Stimulated activated effector memory CD8-positive, alpha-beta T cell treated with anti-CD3 and anti-CD28 coated beads, Interleukin-12 subunit alpha, Interleukin-12 subunit beta, amount 100 ng/mL, for 72 hours (primary cell): ENCODE measurements around the gene LYL1.

Experiments used
- ATAC-seq: fragments of 150-1000 bp; cut with Tn5 transposase; 2 replicates; pipeline ENCODE4 v1.10.0; 2021
- DNase-seq, 2 donors: peaks; one replicate each; pipeline ENCODE4 v3.0.0; 2021 to 2022; ENCODE audit warnings: low spot score in 2 of 2
- H3K27ac Mint-ChIP-seq: one replicate; pipeline ENCODE4 v1.8.0; 2022; ENCODE audit warnings: mild to moderate bottlenecking, mixed read lengths
- H3K36me3 Mint-ChIP-seq: one replicate; pipeline ENCODE4 v1.8.0; 2022; ENCODE audit warnings: mild to moderate bottlenecking, mixed read lengths
- H3K4me1 Mint-ChIP-seq: one replicate; pipeline ENCODE4 v1.8.0; 2022; ENCODE audit warnings: mixed read lengths
- H3K4me3 Mint-ChIP-seq: one replicate; pipeline ENCODE4 v1.8.0; 2022; ENCODE audit warnings: mild to moderate bottlenecking, mixed read lengths
- H3K9me3 Mint-ChIP-seq: one replicate; pipeline ENCODE4 v1.8.0; 2022; ENCODE audit warnings: mixed read lengths

The LYL1 gene

DNA sequence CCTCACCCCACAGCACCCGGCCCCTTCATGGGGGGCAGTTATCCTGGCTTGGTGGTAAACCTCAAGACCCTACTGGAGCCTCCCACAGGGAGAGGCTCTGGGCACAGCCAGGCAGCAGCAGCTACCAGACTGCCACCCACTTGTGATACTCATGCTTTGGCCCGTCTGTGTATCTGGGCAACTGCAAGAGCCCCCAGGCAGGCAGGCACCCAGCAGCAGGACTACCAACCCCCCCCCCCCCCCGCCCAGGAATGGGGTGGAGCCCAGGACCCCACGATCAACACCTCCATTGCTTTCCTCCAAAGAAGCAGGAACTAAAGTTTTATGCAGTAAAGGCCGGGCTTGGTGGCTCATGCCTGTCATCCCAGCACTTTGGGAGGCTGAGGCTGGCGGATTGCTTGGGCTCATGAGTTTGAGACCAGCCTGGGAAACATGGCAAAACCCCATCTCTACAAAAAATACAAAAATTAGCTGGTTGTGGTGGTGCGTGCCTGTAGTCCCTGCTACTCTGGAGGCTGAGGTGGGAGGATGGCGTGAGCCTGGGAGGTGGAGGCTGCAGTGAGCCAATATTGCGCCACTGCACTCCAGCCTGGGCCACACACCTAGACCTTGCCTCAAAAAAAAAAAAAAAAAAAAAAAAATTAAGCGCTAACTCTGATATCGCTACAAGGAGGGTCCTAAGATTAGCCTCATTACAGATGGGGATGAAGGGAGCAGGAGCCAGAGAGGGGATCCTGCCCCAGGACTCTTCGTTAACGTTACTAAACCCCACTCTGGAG, 1.1 kb upstream of the LYL1 start:
- peaks cover 38% of the 10 kb centered on the region for H3K36me3 Mint-ChIP-seq
- H3K4me1 Mint-ChIP-seq: peaks cover 37% of the 10 kb centered on the region
- H3K4me3 Mint-ChIP-seq: peak overlapping the region; percentile 78
- DNase-seq: no peak
- ATAC-seq: no peak
- H3K9me3 Mint-ChIP-seq: no peaks in the 10 kb centered on the region
- no peak overlapping the region for H3K27ac Mint-ChIP-seq

DNA sequence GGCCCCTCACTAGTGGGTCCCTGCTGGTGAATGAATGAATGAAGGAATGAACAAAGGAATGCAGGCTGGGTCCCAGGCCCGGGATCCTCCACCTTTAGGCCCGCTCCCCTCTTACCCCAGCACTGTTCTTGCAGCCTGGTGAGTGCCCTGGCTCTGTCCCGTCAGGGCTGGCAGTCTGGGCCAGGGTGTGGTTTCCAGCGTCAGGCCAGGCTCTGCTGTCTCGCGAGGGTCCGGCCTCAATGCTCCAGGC, 317 bp downstream of the LYL1 start:
- H3K27ac Mint-ChIP-seq: no peak overlapping the region
- H3K36me3 Mint-ChIP-seq: peaks cover 23% of the 10 kb centered on the region
- no peaks in the 10 kb centered on the region for H3K9me3 Mint-ChIP-seq
- H3K4me3 Mint-ChIP-seq: peak overlapping the region; percentile 78
- ATAC-seq (no peak), DNase-seq (no peak)
- H3K4me1 Mint-ChIP-seq: peaks cover 48% of the 10 kb centered on the region

DNA sequence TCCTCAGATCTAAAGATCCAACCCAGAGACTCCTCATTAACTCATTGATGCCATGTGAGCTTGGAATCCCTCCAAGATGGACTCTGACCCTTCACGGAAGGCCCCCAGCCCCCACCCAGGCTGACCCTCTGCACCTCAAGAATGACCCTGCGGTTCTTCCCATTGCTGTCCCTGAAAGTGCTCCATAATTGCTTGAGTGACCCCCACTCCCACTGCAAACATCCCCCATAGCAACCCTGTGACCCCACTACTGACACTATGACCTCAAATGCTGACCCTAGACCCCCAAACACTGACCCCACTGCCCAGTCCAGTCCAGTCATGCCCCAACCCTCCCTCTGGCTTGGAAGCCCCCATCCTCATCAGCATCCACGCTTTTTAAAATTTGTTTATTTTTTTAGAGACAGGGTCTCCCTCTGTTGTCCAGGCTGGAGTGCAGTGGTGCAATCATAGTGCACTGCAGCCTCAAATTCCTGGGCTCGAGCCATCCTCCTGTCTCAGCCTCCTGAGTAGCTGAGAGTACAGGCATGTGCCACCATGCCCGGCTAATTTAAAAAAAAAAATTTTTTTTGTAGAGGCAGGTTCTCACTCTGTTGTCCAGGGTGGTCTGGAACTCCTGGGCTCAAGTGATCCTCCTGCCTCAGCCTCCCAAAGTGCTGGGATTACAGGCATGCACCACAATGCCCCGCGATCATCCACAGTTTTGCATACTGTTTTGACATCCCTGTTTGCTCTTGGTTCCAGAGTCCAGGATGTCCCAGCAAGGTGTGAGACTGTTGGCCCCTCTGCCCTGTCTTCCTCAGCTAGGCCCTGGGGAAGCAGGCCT, 855 bp downstream of the LYL1 start:
- H3K4me3 Mint-ChIP-seq: peak overlapping the region; percentile 78
- peaks cover 21% of the 10 kb centered on the region for H3K36me3 Mint-ChIP-seq
- no peaks in the 10 kb centered on the region for H3K9me3 Mint-ChIP-seq
- H3K4me1 Mint-ChIP-seq: peaks cover 48% of the 10 kb centered on the region
- no peak for DNase-seq
- no peak overlapping the region for H3K27ac Mint-ChIP-seq
- no peak for ATAC-seq

DNA sequence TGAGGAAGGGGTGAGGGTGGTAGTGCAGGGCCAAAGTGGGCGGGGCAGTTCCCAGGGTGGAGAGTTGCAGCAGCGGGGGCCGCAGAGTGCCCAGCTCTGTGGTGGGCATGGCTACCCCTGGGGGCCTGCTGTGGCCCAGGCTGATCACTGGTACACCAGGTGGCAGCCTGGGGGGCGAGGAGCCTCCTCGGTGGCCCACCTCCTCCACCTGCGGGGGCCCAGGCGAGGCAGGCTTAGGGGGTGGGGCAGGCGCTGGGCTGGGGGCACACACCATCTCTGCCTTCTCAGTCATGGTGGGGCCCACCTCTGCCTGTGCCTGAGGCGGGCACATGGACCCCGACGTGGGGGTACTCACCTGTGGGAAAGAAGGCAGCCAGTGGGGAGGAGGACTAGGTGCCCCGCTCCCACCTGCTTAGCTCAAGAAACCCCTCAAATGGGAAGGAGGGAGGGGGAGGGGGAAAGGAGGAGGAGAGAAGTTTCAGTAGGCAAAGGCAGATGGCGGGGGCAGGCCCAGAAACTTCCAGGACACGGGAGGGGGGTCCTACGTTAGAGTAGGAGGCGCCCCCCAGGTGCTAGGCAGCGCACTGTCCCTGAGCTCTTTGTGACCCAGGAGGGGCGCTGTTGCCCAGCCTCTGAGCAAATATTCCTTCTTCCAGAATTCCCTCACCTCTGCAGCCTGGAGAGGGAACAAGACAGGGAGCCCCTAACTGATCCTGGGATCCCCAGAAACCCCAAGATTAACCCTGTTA, 1.6 kb downstream of the LYL1 start:
- Mint-ChIP-seq H3K4me1 (peaks cover 52% of the 10 kb centered on the region), H3K36me3 (peaks cover 14% of the 10 kb centered on the region), H3K9me3 (no peaks in the 10 kb centered on the region), H3K27ac (no peak overlapping the region), H3K4me3 (peak overlapping the region; percentile 78)
- ATAC-seq: no peak
- DNase-seq: no peak

DNA sequence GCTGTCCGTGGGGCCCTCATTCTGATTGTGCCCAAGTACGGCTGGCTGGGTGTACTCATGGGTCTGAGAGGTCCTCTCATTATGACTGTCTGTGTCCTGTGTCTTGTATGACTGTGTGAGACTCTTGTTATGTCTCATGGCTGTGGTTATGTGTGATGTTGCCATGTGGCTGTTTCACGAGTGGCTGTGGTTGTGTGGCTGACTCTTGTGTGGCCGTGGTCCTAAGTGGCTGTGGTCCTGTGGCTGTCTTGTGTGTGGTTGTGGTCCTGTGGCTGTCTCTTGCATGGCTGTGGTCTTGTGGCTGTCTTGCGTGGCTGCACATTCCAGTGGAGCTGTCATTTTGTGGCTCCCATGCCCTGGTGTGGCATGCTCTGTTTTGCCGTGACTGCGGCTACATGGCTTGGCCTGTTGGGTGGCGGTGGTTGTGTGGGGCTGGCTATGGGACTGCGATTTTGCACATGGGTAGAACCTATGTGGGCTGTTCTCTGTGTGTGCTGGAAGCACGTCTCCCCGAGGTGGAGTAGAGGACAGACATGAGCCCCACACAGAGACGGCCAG, 2.5 kb downstream of the LYL1 start:
- Mint-ChIP-seq H3K9me3 (no peaks in the 10 kb centered on the region), H3K4me1 (peaks cover 55% of the 10 kb centered on the region), H3K36me3 (peaks cover 14% of the 10 kb centered on the region), H3K4me3 (peak overlapping the region; percentile 66), H3K27ac (peak overlapping the region; percentile 95)
- ATAC-seq (peak; percentile 94), DNase-seq (peak; percentile 82 to 92)

DNA sequence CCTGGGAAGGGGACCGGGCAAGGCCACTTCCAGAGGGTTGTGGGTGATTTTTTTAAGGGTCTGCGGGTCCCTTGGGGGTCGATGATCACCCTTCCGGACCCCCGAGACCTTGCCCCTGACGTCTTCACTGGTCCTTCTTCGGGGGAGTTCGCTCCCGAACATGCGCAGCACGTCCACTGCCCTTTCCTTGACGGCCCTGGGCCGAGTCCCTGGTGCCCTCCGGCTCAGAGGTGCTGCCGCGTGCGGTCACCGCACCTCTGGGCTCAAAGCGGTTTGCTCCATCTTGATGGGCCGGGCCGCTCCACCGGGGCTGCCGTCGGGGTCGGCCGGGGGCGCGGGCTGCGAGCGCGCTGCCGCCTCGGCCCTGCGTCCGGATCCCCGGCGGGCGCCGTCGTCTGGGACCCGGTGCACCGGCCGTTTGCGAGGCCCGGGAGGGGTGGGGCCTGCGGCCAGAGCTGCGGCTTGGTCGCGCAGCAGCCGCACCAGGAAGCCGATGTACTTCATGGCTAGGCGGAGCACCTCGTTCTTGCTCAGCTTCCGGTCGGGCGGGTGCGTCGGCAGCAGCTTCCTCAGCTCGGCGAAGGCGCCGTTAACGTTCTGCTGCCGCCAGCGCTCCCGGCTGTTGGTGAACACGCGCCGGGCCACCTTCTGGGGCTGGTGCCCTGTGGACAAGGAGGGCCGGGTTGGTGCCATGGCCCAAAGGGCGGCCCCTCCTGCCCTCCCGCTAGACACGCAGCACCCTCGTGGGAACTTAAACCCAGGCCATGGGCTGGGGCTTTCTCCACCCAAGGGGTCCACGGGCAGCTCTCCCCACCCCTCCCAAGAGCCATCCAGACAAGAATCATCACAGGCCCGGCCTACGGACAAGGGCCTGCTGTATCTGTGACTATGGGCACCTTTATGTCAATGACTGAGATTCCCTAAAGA, 3.3 kb downstream of the LYL1 start:
- Mint-ChIP-seq H3K36me3 (peaks cover 14% of the 10 kb centered on the region), H3K9me3 (no peaks in the 10 kb centered on the region), H3K27ac (peak overlapping the region; percentile 95), H3K4me1 (peaks cover 57% of the 10 kb centered on the region), H3K4me3 (peak overlapping the region; percentile 66)
- DNase-seq (peak; percentile 64 to 86), ATAC-seq (peak; percentile 73)

DNA sequence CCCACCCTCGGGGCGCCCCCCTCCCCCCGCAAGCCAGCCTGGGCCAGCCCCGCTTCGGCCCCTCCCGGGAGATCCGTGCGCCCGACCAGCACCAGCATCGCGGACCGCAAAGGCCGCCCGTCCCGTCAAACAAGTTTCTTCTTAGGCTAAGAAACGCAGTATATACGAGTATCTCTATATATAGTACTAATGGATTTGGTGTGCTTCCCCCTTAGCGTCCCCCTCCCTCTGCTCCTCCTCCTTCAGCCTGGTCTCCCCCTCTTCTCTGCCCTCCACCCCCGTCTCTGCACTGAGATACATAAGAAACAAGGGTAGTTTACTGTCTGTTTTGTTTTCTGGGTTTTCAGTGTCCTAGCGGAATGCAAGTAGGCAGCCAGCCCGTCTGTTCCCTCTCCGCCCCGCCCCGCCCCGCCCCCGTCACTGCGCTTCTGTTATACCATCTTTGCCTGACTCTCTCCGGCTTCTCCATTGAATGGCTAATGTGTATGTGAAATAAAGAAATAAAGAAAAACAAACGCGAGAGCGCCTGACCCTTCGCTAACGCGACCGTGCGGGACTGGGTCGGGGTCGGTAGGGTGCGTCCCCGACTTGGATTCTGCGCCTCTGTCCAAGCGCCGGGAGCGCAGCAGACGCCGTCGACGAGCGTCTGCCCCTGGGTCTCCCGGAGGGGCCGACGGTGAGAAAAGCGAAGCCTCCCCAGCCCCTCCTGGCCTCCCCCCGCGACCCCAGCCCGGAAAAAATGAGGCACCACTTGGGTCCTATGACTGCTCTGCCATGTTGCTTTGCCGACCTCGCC, 4.2 kb downstream of the LYL1 start:
- Mint-ChIP-seq H3K4me1 (peaks cover 57% of the 10 kb centered on the region), H3K4me3 (peak overlapping the region; percentile 66), H3K27ac (peak overlapping the region; percentile 95), H3K9me3 (no peaks in the 10 kb centered on the region), H3K36me3 (peaks cover 14% of the 10 kb centered on the region)
- DNase-seq (no peak), ATAC-seq (no peak)

DNA sequence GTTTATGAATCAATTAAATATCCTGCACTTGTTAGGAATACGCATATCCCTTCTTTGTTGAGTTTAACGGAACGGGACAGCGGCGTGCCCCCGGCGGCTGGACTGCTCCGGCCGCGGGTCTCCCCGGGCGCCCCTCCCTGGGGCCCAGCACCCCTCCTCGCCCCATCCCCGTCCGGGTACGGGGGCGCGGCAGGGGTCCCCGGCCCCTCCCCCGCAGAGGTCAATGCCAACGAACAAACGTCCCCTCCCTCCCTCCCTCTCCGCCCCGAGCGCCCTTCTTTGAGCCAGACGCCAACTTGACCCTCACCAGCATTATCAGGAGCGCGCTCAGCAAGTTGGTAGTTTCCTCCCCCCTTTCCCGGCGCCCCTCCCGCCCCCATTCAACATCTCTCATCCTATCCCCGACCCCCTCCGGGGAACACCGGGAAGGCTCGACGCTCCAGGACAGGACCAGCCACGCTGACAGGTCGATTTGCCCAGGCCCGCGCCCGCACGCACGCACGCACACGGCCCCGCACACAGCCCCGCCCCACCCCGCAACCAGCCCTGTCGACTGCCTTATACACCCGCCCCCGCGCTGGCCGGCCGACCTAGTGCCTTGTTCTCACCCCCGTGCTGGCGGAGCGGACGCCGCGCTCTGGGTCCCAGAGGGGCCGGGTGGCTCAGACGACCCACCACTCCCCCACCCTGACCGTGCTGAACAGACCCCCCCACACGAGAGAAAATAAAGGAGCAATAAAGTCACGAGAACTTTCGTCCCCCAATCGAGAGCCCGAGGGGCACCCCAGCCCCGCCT, 5.0 kb downstream of the LYL1 start:
- Mint-ChIP-seq H3K9me3 (no peaks in the 10 kb centered on the region), H3K4me1 (peaks cover 52% of the 10 kb centered on the region), H3K4me3 (peak overlapping the region; percentile 66), H3K27ac (no peak overlapping the region), H3K36me3 (peaks cover 14% of the 10 kb centered on the region)
- ATAC-seq (no peak), DNase-seq (no peak)

DNA sequence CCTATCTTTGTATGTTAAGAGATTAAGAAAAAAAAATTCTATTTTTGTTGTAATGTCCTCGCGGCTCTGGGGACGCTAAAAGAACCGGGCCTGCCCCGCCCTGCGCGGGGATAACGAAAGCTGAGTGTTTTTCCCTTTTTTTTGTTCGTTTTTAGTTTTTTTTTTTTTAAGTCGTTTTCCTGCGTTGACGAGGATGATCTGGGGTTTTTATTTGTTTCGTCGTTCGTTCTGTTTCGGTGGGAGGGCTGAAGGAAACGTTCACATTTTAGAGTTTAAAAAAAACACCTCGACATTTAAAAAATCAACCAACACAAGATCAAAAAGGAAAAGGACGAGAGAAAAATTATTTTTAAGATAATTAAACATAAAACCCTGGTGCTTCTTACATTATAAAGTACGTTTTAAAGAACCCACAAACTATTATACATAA, 5.6 kb downstream of the LYL1 start:
- peak overlapping the region; percentile 66 for H3K4me3 Mint-ChIP-seq
- ATAC-seq: no peak
- peaks cover 51% of the 10 kb centered on the region for H3K4me1 Mint-ChIP-seq
- H3K9me3 Mint-ChIP-seq: no peaks in the 10 kb centered on the region
- H3K36me3 Mint-ChIP-seq: peaks cover 14% of the 10 kb centered on the region
- H3K27ac Mint-ChIP-seq: no peak overlapping the region
- DNase-seq: no peak

DNA sequence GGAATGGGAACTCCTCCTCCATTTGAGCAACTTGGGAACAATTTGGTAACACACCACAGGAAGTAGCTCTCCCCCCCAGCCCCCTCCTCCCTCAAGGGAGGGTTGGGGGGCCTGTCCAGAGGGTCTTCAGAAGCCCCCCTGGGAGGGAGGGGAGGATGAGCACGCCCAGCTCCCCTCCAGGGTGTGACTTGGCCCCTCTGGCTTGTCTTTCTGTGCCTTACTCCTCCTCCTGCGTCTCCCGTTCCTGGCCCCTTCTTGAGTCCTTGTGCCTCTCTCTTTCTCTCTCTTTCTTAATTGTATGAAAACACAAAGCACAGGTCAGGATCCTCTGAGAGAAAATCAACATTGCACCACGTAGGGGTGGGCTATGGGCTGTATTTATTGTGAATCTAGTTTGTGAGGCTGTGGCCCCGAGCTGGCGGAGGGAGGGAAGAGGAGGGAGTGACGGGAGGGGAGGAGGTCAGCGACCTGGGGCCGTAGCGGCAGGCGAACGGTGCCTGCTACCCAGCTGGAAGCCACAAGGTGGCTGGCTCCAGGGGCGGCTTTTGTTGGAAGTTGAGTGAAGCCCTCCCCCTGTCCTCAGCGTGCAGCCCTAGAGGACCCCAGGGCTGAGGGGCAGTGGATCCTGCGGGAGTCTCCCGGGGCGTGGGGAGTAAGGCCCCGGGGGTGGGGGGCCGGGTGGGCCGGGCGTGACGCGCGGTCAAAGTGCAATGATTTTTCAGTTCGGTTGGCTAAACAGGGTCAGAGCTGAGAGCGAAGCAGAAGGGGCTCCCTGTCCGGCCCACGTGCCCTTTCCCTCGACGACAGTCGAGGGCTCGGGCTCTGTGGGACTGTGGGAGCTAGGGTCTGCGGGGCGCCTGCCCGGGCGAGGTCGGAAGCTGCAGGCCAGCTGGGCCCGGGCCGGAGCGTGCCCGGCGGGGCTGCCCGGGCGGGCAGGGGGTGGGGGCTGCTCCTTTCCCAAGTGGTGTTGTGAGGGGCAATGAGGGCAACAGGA, 6.4 kb downstream of the LYL1 start:
- Mint-ChIP-seq H3K9me3 (no peaks in the 10 kb centered on the region), H3K4me1 (peaks cover 43% of the 10 kb centered on the region), H3K27ac (peak overlapping the region; percentile 9), H3K4me3 (peak overlapping the region; percentile 66), H3K36me3 (peaks cover 14% of the 10 kb centered on the region)
- ATAC-seq (no peak), DNase-seq (no peak)

DNA sequence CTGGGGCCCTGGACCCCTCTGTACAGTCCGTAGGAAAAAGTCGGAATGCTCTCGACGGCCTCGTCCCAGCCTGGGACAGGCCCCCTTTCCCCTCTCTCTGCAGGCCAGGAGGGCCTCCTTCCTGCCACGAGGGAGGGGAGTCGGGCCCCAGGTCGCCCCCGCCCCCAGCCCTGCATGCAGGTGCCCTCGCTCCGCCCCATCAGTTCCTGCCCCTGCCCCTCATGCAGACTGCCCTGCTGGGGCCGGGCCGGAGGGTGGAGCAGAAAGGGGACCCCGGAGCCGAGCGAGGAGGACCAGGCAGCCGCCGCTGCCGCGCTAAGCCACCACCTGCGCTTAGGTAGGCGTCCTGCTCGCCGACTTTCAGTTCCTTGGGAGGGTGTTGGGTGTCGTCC, 7.3 kb downstream of the LYL1 start:
- Mint-ChIP-seq H3K9me3 (no peaks in the 10 kb centered on the region), H3K4me3 (peak overlapping the region; percentile 45)
- ATAC-seq: no peak

DNA sequence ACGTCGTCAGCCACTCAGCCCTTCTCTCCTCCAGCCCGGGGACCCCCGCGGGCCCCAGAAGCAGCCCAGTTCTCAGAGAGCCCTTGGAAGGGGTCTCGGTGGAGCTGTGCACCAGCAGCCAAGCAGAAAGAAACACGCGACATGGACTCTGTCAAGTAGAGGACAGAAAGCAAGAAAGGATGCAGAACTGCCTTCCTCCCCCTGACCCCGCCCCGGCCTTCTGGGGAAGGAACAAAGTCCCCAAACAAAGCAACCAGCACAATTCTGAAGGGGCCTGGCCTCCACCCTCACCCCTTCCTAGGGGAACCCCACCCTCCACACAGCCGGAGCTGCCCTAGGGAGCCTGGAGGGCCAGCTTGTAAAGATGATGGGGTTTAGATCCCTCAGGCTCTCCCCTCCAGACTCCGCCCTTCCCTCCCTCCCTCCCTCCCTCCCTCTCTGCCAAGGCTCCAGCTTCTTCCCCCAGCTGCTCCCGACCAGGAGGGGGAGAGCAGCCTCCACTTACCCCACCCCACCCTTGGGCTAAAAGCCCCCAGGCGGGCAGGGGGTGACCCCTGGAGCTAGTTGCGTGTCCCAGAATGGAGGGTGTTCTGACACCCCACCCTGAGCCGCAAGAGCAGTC, 7.8 kb downstream of the LYL1 start:
- H3K4me3 Mint-ChIP-seq: peak overlapping the region; percentile 5
- peaks cover 34% of the 10 kb centered on the region for H3K4me1 Mint-ChIP-seq
- DNase-seq: no peak
- H3K36me3 Mint-ChIP-seq: peaks cover 7% of the 10 kb centered on the region
- no peaks in the 10 kb centered on the region for H3K9me3 Mint-ChIP-seq
- ATAC-seq: no peak
- no peak overlapping the region for H3K27ac Mint-ChIP-seq

More for the DNA sequence above, 7.3 kb downstream of the LYL1 start:
- DNase-seq: no peak
- Mint-ChIP-seq H3K36me3 (peaks cover 12% of the 10 kb centered on the region), H3K4me1 (peaks cover 39% of the 10 kb centered on the region), H3K27ac (no peak overlapping the region)
